Measurements from ENCODE around the gene ABHD1.
A peak's percentile ranks its signal among the peaks of the same experiment; 100 is the strongest.
"Not testable (repeated sequence)": the region's sequence is repeated elsewhere in the genome, so short reads cannot be mapped to it uniquely, and the experiment has no call there.

Gene ABHD1

DNA sequence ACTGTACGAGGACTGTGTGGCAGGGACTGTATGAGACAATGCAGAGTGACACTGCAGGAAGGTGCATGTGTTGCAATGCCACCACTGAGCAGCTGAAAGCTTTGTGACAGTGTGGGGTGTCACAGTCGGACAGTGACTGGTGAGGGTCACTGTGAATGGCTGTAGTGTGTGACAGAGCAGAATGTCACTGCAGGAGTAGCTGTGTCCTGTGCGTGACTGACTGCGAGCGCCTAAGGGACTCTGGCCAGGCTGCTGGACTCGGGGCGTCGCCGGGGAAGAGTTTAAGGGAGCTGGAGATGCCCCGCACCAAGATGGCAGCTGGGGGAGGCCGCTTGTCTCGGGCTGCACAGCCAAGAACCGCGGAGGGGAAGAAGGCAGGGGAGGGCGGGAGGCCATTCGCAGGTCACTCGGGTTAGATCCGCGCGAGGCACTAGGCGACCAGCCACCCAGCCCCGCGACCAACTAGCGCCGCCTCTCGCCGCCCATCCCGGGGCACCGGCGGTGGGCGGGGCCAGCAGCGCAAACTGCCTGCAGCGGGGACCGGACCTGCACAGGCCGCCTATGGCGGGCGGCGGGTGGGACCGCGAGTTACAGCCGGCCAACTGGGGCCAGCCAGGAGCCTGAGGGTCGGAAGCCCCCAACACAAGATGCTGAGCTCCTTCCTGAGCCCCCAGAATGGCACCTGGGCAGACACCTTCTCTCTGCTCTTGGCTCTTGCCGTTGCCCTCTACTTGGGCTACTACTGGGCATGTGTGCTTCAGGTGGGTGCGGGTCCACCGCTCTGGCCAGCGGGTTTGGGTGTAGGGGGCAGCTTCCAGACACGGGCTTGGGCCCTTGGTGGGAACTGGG lies at the start of gene ABHD1:
TSS of gene ABHD1 (plus strand) at position 514 of the 849 bp plus-strand sequence. CDS start at position 648, 134 bp downstream.
- DNase-seq: peak; percentile 30

DNA sequence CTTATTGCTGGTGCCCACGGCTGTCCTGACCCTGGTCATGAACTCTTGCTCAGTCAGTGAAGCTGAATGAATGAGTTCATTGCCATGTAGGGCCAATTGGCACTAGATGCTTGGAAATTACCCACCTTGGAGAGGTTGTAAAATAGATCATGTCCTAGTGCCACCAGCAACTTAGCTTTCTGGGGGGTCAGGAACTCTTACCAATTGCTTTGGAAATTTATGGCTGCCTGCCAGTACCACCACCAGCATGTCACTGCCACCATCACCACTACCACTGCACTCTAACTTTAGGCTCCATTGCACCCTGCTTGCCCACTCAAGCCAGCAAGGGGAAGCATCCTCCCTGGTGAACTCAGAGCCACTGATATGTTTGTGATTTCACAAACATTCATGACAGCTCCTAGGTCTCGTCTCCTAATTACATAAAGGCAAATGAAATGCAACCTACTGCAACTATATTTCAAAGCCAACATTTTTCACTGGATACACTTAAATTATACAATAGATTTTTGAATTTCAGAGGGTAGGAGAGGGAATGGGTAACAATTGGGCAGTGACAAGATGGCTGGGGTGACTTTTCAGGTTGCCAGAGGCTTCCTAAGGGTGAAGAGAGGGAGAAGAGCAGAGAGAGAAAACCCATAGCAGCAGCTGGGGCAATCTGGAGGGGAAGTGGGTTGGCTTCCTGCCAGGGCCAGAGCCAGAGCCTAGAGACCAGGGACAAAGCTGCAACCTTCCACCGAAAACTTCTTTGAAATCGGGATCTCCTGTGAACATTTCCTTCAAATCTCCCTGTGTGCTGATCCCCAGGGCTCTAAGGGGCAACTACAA lies 48.7 kb upstream of the ABHD1 start:
- peak; percentile 38 for DNase-seq

DNA sequence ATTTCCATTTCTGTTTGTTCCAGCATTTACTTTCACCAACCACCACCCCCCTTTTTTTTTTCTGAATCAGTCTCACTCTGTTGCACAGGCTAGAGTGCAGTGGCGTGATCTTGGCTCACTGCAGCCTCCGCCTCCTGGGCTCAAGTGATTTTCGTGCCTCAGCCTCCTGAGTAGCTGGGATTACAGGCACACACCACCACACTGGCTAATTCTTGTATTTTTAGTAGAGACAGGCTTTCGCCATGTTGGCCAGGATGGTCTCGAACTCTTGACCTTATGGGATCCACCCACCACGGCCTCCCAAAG lies 48.1 kb upstream of the ABHD1 start:
- DNase-seq: not testable (repeated sequence)

DNA sequence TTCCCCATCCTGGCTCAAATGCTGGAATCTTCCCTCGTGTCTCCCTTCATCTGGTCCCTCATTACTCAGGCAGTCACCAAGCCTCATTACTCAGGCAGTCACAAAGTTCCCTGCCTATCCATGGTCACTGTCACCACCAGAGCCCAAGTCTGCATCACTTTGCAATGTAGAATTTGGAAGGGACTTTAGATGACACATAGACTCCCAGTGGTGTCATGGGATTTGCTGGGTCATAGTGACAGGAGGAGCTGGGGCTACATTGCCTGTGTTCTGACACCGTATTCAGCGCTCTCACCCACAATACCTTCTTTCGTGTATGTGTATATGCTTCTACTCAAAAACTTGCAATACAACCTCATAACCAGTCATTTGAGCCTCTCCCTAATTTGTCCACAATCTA lies 47.3 kb upstream of the ABHD1 start:
- no peak for DNase-seq

DNA sequence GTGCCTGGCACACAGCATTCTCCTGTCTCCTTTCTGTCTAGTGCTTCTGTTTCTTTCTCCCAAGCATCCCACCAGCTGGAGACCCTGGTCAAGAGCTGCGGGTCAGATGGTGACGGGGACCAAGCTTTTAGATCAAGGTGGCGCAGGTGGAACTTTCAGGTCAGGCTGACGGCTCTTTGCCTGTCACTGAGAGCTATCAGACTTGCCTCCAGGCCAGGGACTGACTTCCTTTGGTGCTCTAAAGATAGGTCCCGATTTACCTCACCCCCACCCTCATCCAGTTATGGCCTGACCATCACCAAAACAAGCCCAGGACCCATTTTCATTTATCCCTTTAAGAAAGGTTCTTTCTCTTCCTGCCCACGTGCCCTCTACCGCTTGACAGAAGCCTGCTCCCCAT lies 46.4 kb upstream of the ABHD1 start:
- DNase-seq: no peak

DNA sequence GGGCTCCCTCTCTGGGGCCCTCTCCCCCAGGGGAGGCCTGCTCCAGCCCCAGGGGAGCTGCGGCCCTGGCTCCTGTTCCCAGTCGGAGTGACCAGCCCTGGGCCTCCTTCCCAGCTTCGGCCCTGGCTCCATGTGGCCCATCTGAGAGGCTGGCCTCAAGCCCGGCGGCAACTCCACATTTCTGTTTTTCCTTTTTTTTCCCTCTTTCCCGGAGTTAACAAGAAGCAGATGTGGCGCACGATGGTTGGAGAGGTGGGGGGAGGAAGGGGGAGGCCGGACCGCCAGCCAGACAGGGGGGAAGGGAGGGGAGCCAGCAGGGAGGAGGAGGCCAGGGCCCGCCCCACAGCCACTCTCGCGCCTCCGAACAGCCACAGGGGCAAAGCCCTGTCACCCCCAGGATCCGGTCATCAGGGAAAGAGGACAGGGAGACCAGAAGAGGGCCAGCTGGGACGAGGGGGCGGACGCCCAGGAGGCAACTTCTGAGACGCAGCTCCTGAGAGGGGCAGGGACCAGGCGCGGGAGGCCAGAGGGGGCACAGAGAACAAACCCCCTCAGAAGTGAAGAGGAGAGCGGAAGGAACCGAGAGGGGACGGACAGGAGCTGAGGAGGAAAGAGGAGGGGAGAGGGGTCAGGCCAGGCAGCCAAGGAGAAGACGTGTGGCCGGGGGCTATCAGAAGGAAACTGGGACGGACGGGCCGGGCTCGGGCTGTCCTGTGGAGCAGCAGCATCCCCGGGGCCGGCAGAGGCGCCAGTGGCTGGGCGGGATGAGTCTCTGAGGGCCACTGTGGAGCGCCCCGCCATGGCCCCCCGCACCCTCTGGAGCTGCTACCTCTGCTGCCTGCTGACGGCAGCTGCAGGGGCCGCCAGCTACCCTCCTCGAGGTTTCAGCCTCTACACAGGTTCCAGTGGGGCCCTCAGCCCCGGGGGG lies 45.1 kb upstream of the ABHD1 start, which contains the start of gene EMILIN1:
TSS of gene EMILIN1 (plus strand) at position 349 of the 928 bp plus-strand sequence. CDS start at position 800, 451 bp downstream.
- no peak for DNase-seq

DNA sequence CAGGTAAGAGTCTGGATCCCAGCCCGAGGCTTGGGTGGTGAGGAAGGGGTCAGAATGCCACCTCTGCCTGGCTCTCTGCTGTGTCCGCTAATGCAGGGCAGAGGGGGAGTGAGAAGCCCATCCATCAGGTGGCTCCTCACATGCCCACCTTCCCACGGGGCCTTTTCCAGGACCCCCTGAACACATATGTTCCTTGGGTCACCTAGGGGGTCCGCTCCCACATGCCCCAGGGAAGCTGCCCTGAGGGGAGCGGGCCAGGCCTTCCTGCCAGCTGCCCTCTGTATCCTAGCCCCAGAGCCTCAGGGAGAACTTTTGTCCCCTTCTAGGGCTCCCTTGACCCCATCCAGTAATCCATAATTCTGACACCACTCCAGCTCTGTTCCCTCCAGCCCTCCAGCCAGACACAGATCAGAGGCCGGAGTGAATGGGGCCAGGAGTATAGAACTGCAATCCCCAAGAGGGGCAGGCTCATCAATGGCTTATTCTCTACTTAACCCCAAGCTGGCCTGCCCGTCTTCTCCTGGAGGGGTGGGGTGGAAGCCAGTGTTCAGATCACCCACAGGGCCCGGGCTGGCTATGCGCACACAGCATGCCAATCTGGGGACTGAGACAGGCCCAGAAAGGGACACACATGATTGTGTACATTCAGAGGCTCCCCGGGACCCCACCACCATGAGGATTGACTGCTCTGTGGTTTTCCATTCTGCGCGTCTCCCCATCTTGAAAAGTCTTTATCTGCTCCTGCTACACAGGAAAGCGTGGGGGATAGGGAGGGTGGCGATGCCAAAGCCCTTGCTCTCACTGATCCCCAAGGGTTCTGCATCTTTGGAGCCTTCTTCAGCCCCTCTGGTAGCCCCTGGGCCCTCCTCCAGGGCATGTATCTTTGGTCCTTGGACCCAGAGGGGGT lies 44.1 kb upstream of the ABHD1 start:
- no peak for DNase-seq

DNA sequence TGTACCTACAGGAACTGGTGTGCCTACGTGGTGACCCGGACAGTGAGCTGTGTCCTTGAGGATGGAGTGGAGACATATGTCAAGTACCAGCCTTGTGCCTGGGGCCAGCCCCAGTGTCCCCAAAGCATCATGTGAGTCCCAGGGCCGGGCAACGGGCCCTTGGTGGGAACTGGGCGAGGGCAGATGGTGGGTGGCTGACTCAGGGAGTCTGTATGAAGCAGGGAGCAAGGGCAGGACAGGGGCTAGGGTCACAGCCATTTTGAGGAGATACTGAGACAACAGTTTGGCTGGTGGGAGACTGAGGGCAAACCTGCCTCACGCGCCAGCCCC lies 43.5 kb upstream of the ABHD1 start:
- DNase-seq: no peak

DNA sequence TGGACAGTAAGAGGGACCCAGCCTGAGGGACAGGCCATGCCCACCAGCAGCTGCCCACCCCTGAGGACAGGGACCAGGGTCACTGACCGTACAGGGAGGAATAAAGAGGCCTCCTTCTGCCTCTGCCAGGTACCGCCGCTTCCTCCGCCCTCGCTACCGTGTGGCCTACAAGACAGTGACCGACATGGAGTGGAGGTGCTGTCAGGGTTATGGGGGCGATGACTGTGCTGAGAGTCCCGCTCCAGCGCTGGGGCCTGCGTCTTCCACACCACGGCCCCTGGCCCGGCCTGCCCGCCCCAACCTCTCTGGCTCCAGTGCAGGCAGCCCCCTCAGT lies 43.0 kb upstream of the ABHD1 start:
- DNase-seq: no peak

DNA sequence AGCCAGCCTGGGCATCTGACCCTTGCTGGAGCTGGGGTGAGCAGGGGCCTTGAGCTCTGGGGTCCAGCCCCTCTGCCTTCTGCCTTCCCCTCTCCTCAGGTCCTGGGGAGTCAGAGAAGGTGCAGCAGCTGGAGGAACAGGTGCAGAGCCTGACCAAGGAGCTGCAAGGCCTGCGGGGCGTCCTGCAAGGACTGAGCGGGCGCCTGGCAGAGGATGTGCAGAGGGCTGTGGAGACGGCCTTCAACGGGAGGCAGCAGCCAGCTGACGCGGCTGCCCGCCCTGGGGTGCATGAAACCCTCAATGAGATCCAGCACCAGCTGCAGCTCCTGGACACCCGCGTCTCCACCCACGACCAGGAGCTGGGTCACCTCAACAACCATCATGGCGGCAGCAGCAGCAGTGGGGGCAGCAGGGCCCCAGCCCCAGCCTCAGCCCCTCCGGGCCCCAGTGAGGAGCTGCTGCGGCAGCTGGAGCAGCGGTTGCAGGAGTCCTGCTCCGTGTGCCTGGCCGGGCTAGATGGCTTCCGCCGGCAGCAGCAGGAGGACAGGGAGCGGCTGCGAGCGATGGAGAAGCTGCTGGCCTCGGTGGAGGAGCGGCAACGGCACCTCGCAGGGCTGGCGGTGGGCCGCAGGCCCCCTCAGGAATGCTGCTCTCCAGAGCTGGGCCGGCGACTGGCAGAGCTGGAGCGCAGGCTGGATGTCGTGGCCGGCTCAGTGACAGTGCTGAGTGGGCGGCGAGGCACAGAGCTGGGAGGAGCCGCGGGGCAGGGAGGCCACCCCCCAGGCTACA lies 41.4 kb upstream of the ABHD1 start:
- no peak for DNase-seq

DNA sequence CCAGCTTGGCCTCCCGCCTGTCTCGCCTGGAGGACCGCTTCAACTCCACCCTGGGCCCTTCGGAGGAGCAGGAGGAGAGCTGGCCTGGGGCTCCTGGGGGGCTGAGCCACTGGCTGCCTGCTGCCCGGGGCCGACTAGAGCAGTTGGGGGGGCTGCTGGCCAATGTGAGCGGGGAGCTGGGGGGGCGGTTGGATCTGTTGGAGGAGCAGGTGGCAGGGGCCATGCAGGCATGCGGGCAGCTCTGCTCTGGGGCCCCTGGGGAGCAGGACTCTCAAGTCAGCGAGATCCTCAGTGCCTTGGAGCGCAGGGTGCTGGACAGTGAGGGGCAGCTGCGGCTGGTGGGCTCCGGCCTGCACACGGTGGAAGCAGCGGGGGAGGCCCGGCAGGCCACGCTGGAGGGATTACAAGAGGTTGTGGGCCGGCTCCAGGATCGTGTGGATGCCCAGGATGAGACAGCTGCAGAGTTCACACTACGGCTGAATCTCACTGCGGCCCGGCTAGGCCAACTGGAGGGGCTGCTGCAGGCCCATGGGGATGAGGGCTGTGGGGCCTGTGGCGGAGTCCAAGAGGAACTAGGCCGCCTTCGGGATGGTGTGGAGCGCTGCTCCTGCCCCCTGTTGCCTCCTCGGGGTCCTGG lies 40.7 kb upstream of the ABHD1 start:
- no peak for DNase-seq

DNA sequence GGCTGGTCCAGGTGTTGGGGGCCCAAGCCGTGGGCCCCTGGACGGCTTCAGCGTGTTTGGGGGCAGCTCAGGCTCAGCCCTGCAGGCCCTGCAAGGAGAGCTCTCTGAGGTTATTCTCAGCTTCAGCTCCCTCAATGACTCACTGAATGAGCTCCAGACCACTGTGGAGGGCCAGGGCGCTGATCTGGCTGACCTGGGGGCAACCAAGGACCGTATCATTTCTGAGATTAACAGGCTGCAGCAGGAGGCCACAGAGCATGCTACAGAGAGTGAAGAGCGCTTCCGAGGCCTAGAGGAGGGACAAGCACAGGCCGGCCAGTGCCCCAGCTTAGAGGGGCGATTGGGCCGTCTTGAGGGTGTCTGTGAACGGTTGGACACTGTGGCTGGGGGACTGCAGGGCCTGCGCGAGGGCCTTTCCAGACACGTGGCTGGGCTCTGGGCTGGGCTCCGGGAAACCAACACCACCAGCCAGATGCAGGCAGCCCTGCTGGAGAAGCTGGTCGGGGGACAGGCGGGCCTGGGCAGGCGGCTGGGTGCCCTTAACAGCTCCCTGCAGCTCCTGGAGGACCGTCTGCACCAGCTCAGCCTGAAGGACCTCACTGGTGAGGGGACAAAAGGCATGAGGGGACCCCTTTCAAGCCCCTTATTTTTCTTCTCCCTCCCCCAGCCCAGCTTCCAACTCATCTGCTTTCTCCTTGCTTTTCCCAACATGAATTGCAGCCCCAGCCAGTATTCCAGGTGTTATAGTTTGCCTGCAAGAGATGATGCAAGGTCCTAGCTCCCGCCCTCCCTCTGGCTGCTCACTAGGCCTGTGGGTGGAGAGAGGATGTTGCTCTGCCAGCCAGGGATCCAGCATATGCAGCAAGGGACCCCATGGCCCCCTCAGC lies 40.0 kb upstream of the ABHD1 start:
- DNase-seq: no peak

DNA sequence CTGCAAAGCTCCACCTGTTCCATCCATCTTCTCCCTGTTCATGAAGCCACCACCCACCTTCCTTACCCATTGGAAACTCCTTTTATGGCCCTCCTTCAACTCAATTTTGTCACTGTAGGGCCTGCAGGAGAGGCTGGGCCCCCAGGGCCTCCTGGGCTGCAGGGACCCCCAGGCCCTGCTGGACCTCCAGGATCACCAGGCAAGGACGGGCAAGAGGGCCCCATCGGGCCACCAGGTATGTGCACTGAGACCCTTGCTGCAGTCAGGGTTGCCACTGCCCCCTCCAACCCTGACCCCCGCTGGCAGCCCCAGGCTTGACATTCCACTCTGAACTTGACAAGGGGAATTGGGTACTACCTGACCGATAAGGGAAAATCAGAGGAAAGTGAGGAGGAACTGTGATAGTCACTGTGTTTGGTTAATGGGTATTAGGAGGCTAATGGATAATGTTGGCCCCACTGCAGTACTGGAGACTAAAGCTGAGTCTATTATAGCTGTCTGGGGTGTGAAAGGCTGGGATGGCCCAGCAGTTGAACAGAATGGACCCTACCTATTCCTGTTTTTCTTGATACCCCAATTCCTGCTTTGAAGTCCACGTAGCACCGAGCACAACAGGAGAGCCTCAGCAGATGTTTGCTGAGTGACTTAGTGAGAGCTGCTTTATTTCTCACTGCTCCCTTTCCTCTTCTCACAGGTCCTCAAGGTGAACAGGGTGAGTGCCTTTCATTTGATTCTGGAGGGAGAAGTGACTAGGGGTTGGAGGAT lies 39.1 kb upstream of the ABHD1 start:
- DNase-seq: no peak

DNA sequence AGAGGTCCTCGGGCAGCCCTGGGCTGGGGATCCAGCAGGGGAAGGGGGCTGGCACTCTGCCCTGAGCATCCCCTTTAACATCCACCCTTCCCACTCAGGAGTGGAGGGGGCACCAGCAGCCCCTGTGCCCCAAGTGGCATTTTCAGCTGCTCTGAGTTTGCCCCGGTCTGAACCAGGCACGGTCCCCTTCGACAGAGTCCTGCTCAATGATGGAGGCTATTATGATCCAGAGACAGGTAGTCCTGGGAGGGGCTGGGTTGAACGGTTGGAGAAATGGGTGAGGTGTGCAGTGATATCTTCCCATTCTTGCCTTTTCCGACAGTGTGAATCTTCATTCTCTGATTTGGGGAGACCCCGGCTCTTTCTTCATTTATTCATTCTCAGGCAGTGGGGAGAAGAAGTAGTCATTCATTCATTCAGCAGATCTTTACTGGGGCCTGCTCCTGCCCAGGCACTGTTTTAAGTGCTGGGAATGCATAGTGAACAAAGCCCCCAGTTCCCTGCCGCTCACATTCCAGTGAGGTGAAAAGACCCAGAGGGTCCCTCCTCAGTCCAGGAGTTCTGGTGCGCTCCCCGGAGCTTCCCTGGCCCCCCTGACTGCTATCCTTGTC lies 38.4 kb upstream of the ABHD1 start:
- no peak for DNase-seq

DNA sequence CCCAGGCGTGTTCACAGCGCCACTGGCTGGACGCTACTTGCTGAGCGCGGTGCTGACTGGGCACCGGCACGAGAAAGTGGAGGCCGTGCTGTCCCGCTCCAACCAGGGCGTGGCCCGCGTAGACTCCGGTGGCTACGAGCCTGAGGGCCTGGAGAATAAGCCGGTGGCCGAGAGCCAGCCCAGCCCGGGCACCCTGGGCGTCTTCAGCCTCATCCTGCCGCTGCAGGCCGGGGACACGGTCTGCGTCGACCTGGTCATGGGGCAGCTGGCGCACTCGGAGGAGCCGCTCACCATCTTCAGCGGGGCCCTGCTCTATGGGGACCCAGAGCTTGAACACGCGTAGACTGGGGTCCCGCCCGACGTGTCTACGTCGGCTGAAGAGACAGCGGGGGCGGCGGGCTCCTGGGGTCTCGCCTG lies 37.9 kb upstream of the ABHD1 start:
- peak; percentile 74 for DNase-seq

DNA sequence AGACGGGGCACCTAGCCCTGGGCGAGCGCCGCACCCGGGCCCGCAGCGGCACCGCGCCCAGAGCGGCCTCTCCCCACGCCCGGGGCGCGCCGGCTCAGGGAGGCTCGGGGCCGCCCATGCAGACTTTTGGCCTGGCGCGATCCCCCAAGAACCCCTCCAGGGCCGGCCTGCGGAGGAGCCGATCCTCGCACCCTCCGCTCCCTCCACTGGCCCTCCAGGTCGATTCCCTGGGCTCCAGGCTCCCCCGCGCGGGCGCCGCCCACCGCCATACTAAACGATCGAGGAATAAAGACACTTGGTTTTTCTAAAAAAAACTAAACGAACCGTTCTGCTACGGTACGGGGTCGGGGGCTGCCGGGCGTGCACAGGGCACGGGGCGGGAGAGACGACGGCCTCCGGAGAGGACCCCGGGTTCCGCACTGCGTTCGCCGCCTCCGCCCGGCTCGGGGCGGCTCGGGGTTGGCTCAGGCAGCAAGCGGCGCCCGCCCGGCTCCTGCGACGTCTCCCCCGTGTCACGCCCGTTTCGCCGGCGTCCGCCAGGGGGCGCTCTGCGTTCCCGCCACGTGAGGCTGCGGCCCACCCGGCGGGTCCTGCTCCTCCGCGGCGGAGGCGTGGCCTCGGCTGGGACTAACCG lies 37.4 kb upstream of the ABHD1 start:
- peak; percentile 92 for DNase-seq

DNA sequence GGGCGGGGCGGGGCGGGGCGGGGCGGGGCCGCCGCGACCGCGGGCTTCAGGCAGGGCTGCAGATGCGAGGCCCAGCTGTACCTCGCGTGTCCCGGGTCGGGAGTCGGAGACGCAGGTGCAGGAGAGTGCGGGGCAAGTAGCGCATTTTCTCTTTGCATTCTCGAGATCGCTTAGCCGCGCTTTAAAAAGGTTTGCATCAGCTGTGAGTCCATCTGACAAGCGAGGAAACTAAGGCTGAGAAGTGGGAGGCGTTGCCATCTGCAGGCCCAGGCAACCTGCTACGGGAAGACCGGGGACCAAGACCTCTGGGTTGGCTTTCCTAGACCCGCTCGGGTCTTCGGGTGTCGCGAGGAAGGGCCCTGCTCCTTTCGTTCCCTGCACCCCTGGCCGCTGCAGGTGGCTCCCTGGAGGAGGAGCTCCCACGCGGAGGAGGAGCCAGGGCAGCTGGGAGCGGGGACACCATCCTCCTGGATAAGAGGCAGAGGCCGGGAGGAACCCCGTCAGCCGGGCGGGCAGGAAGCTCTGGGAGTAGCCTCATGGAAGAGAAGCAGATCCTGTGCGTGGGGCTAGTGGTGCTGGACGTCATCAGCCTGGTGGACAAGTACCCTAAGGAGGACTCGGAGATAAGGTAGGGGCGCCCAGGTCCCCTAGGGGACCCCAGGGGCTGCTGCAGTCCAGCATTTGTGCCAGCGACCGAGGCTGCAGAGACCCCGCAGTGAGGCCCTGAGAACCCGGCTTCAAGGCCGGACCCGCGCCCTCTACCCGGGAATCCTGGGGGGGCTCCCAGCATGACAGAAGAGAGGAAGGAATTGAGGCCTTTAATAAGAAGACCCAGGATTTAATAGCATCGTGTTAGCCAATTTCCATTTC lies 36.7 kb upstream of the ABHD1 start, which contains the start of gene KHK:
TSS of gene KHK (plus strand) at position 49 of the 870 bp plus-strand sequence. CDS start at position 537, 488 bp downstream.
- no peak for DNase-seq
